ENCODE measurements around the gene MGAT5B. TPM values are rescaled to one million over a fixed set of nuclear protein-coding genes. Genes with fewer than 3 reads are reported as not detected.
"Not testable (repeated sequence)": the region's sequence is repeated elsewhere in the genome, so short reads cannot be mapped to it uniquely, and the experiment has no call there.

Gene MGAT5B
- total RNA-seq, 1 donor from 2014 or later = 0.26 TPM

- DNase-seq (ENCODE audit: low read depth in 2 of 2) = not testable (repeated sequence)
These were observed 102.0 kb downstream of the MGAT5B start for GRCh38 chr17:76970228-76970627.

- DNase-seq (ENCODE audit: low read depth in 2 of 2) = no peak
These were observed 103.9 kb downstream of the MGAT5B start for GRCh38 chr17:76972046-76972641.

GRCh38 chr17:76973040-76973439, 104.8 kb downstream of the MGAT5B start:
- DNase-seq (ENCODE audit: low read depth in 2 of 2) = no peak

GRCh38 chr17:76974721-76975120, 106.5 kb downstream of the MGAT5B start:
- DNase-seq (ENCODE audit: low read depth in 2 of 2) = no peak

GRCh38 chr17:76978050-76978449, 109.8 kb downstream of the MGAT5B start:
- DNase-seq (ENCODE audit: low read depth in 2 of 2) = not testable (repeated sequence)

- no peak for DNase-seq (ENCODE audit: low read depth in 2 of 2)
These were observed 113.5 kb downstream of the MGAT5B start for GRCh38 chr17:76981545-76982295.

- no peak for DNase-seq (ENCODE audit: low read depth in 2 of 2)
These were observed 114.3 kb downstream of the MGAT5B start for GRCh38 chr17:76982408-76983074.

GRCh38 chr17:76983075-76983775, 115.0 kb downstream of the MGAT5B start:
- DNase-seq (ENCODE audit: low read depth in 2 of 2) = no peak

GRCh38 chr17:76986365-76986764, 118.2 kb downstream of the MGAT5B start:
- no peak for DNase-seq (ENCODE audit: low read depth in 2 of 2)

GRCh38 chr17:76987486-76988093, 119.4 kb downstream of the MGAT5B start:
- DNase-seq (ENCODE audit: low read depth in 2 of 2) = no peak

GRCh38 chr17:76988796-76989195, 120.6 kb downstream of the MGAT5B start:
- DNase-seq (ENCODE audit: low read depth in 2 of 2) = no peak

- DNase-seq (ENCODE audit: low read depth in 2 of 2) = no peak
These were observed 121.3 kb downstream of the MGAT5B start for GRCh38 chr17:76989519-76989918.

- no peak for DNase-seq (ENCODE audit: low read depth in 2 of 2)
These were observed 124.7 kb downstream of the MGAT5B start for GRCh38 chr17:76992891-76993290.

GRCh38 chr17:76993651-76994050, 125.4 kb downstream of the MGAT5B start:
- no peak for DNase-seq (ENCODE audit: low read depth in 2 of 2)

- DNase-seq (ENCODE audit: low read depth in 2 of 2) = peak; percentile 49 to 76
These were observed 126.0 kb downstream of the MGAT5B start for GRCh38 chr17:76994237-76994637.

GRCh38 chr17:76995387-76996105, 127.3 kb downstream of the MGAT5B start:
- no peak for DNase-seq (ENCODE audit: low read depth in 2 of 2)

GRCh38 chr17:76996741-76997694, 128.8 kb downstream of the MGAT5B start:
- no peak for DNase-seq (ENCODE audit: low read depth in 2 of 2)

- no peak for DNase-seq (ENCODE audit: low read depth in 2 of 2)
These were observed 129.9 kb downstream of the MGAT5B start for GRCh38 chr17:76997981-76998531.

GRCh38 chr17:76998839-76999238, 130.6 kb downstream of the MGAT5B start:
- no peak for DNase-seq (ENCODE audit: low read depth in 2 of 2)
